ENCODE results near the gene PTPN1.

DNA sequence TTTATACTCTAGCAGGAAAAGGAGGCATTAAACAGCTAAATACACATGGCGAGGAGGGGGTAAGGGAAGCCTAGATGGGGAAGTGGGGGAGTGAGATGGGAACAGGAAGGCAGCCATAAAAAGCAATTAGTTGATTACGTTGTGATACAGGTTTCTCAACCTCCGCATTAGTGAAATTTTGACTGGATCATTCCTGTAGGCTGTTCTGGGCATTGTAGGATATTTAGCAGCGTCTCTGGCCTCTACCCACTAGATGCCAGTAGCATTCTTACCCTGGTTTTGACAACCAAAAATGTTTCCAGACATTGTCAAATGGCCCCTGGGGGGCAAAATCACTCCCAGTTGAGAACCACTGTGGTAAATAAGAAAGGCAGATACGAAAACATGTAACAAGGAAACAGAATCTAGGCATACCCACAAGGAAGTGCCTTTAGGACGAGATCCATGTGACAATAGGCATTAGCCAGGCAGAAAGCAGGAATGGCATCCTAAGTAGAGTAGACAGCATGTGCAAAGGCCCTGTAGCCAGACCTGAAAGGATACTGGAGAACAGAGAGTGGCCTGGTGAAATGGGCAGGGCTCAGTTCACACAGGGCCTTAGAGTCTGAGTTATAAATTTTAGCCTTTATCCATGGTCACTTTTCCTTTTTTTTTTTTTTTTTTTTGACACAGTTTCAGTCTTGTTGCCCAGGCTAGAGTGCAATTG lies 25.8 kb upstream of the PTPN1 start:
- TF ChIP-seq, protein P1, sequence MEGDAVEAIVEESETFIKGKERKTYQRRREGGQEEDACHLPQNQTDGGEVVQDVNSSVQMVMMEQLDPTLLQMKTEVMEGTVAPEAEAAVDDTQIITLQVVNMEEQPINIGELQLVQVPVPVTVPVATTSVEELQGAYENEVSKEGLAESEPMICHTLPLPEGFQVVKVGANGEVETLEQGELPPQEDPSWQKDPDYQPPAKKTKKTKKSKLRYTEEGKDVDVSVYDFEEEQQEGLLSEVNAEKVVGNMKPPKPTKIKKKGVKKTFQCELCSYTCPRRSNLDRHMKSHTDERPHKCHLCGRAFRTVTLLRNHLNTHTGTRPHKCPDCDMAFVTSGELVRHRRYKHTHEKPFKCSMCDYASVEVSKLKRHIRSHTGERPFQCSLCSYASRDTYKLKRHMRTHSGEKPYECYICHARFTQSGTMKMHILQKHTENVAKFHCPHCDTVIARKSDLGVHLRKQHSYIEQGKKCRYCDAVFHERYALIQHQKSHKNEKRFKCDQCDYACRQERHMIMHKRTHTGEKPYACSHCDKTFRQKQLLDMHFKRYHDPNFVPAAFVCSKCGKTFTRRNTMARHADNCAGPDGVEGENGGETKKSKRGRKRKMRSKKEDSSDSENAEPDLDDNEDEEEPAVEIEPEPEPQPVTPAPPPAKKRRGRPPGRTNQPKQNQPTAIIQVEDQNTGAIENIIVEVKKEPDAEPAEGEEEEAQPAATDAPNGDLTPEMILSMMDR (IDR thresholded peaks at IDR 0.05), result no peak
- TF ChIP-seq POLR2AphosphoS5 (IDR thresholded peaks at IDR 0.05) (no peak), POLR2A (IDR thresholded peaks at IDR 0.05) (no peak)

Measured in stomach (tissue), 4 donors.